Central memory CD8-positive, alpha-beta T cell (primary cell): ENCODE results near the gene SCIMP.
A peak's percentile ranks its signal among the peaks of the same experiment; 100 is the strongest.
"Not testable (repeated sequence)": the region's sequence is repeated elsewhere in the genome, so short reads cannot be mapped to it uniquely, and the experiment has no call there.

Experiments used
- ATAC-seq: fragments of 150-1000 bp; cut with Tn5 transposase; replicated peaks from 2 replicates; pipeline ENCODE4 v1.10.0; 2022; ENCODE audit warnings: mild to moderate bottlenecking, moderate FRiP score, moderate number of reproducible peaks; ENCODE audit not compliant: poor library complexity, severe bottlenecking; ENCODE audit errors: extremely low read depth
- DNase-seq, 2 donors: peaks; one replicate each; pipeline ENCODE4 v3.0.0; 2021; ENCODE audit warnings: low spot score in 2 of 2
- H3K27ac Mint-ChIP-seq: one replicate; pipeline ENCODE4 v1.8.0; 2022; ENCODE audit warnings: low read depth, mild to moderate bottlenecking, moderate library complexity, mixed read lengths
- H3K27me3 Mint-ChIP-seq: one replicate; pipeline ENCODE4 v1.8.0; 2022; ENCODE audit warnings: mixed read lengths
- H3K36me3 Mint-ChIP-seq: one replicate; pipeline ENCODE4 v1.8.0; 2022; ENCODE audit warnings: mild to moderate bottlenecking, moderate library complexity, mixed read lengths; ENCODE audit not compliant: insufficient read depth
- H3K4me1 Mint-ChIP-seq: one replicate; pipeline ENCODE4 v1.8.0; 2022; ENCODE audit warnings: mixed read lengths
- H3K4me3 Mint-ChIP-seq: one replicate; pipeline ENCODE4 v1.8.0; 2022; ENCODE audit warnings: mild to moderate bottlenecking, moderate library complexity, mixed read lengths
- H3K9me3 Mint-ChIP-seq: one replicate; pipeline ENCODE4 v1.8.0; 2022; ENCODE audit warnings: mixed read lengths

Gene SCIMP

GRCh38 chr17:5226940-5227878, 7.5 kb downstream of the SCIMP start:
- Mint-ChIP-seq H3K36me3 (peaks cover 11% of the 10 kb centered on the region), H3K9me3 (no peaks in the 10 kb centered on the region), H3K4me1 (peaks cover 62% of the 10 kb centered on the region), H3K27me3 (no peaks in the 10 kb centered on the region), H3K4me3 (peak overlapping the region; percentile 75), H3K27ac (peak overlapping the region; percentile 96)
- DNase-seq (peak in 1 of 2 donors; percentile 53), ATAC-seq (peak; percentile 91)

- no peak for ATAC-seq
- H3K9me3 Mint-ChIP-seq = no peaks in the 10 kb centered on the region
- peaks cover 14% of the 10 kb centered on the region for H3K36me3 Mint-ChIP-seq
- no peaks in the 10 kb centered on the region for H3K27me3 Mint-ChIP-seq
- DNase-seq = peak in 1 of 2 donors; percentile 23
- peak overlapping the region; percentile 75 for H3K4me3 Mint-ChIP-seq
- peaks cover 71% of the 10 kb centered on the region for H3K4me1 Mint-ChIP-seq
- peak overlapping the region; percentile 96 for H3K27ac Mint-ChIP-seq
Observed at GRCh38 chr17:5225668-5226457, 8.8 kb downstream of the SCIMP start.

GRCh38 chr17:5221912-5222311, 12.7 kb downstream of the SCIMP start:
- peaks cover 17% of the 10 kb centered on the region for H3K36me3 Mint-ChIP-seq
- DNase-seq, H3K9me3 Mint-ChIP-seq, H3K27me3 Mint-ChIP-seq, ATAC-seq: not testable (repeated sequence)
- peak overlapping the region; percentile 90 for H3K27ac Mint-ChIP-seq
- H3K4me3 Mint-ChIP-seq = peak overlapping the region; percentile 63
- H3K4me1 Mint-ChIP-seq = peaks cover 48% of the 10 kb centered on the region

GRCh38 chr17:5220074-5220473, 14.6 kb downstream of the SCIMP start:
- Mint-ChIP-seq H3K27ac (peak overlapping the region; percentile 90), H3K27me3 (no peaks in the 10 kb centered on the region), H3K4me1 (peaks cover 33% of the 10 kb centered on the region), H3K36me3 (peaks cover 17% of the 10 kb centered on the region), H3K4me3 (no peak overlapping the region), H3K9me3 (no peaks in the 10 kb centered on the region)
- no peak for DNase-seq
- ATAC-seq = no peak

GRCh38 chr17:5219536-5219935, 15.1 kb downstream of the SCIMP start:
- H3K9me3 Mint-ChIP-seq = no peaks in the 10 kb centered on the region
- DNase-seq = no peak
- H3K4me1 Mint-ChIP-seq = peaks cover 27% of the 10 kb centered on the region
- H3K36me3 Mint-ChIP-seq = peaks cover 17% of the 10 kb centered on the region
- H3K27me3 Mint-ChIP-seq = no peaks in the 10 kb centered on the region
- no peak for ATAC-seq
- H3K4me3 Mint-ChIP-seq = no peak overlapping the region
- H3K27ac Mint-ChIP-seq = peak overlapping the region; percentile 90

GRCh38 chr17:5217562-5217961, 17.1 kb downstream of the SCIMP start:
- not testable (repeated sequence) for H3K27ac Mint-ChIP-seq, ATAC-seq, DNase-seq, H3K9me3 Mint-ChIP-seq, H3K27me3 Mint-ChIP-seq, H3K4me3 Mint-ChIP-seq
- peaks cover 19% of the 10 kb centered on the region for H3K4me1 Mint-ChIP-seq
- H3K36me3 Mint-ChIP-seq = peaks cover 15% of the 10 kb centered on the region

GRCh38 chr17:5211458-5211857, 23.2 kb downstream of the SCIMP start:
- no peak overlapping the region for H3K27ac Mint-ChIP-seq
- ATAC-seq = no peak
- H3K4me3 Mint-ChIP-seq = no peak overlapping the region
- H3K27me3 Mint-ChIP-seq = no peaks in the 10 kb centered on the region
- no peak for DNase-seq
- H3K4me1 Mint-ChIP-seq = peaks cover 6% of the 10 kb centered on the region
- H3K36me3 Mint-ChIP-seq = peaks cover 11% of the 10 kb centered on the region
- no peaks in the 10 kb centered on the region for H3K9me3 Mint-ChIP-seq

GRCh38 chr17:5210614-5211252, 23.9 kb downstream of the SCIMP start:
- no peaks in the 10 kb centered on the region for H3K27me3 Mint-ChIP-seq
- no peak overlapping the region for H3K27ac Mint-ChIP-seq
- H3K4me1 Mint-ChIP-seq = peaks cover 6% of the 10 kb centered on the region
- H3K9me3 Mint-ChIP-seq = no peaks in the 10 kb centered on the region
- ATAC-seq = no peak
- no peak for DNase-seq
- H3K4me3 Mint-ChIP-seq = no peak overlapping the region
- peaks cover 11% of the 10 kb centered on the region for H3K36me3 Mint-ChIP-seq

- Mint-ChIP-seq H3K27me3 (no peaks in the 10 kb centered on the region), H3K36me3 (peaks cover 11% of the 10 kb centered on the region), H3K4me1 (peaks cover 6% of the 10 kb centered on the region), H3K4me3 (no peak overlapping the region), H3K9me3 (no peaks in the 10 kb centered on the region), H3K27ac (no peak overlapping the region)
- no peak for ATAC-seq
- no peak for DNase-seq
Observed at GRCh38 chr17:5210091-5210490, 24.6 kb downstream of the SCIMP start.

- no peaks in the 10 kb centered on the region for H3K27me3 Mint-ChIP-seq
- DNase-seq = no peak
- no peak overlapping the region for H3K4me3 Mint-ChIP-seq
- peaks cover 11% of the 10 kb centered on the region for H3K36me3 Mint-ChIP-seq
- peaks cover 6% of the 10 kb centered on the region for H3K4me1 Mint-ChIP-seq
- ATAC-seq = no peak
- H3K27ac Mint-ChIP-seq = no peak overlapping the region
- H3K9me3 Mint-ChIP-seq = no peaks in the 10 kb centered on the region
Observed at GRCh38 chr17:5209396-5209795, 25.3 kb downstream of the SCIMP start.

GRCh38 chr17:5203908-5204294, 30.8 kb downstream of the SCIMP start:
- ATAC-seq (no peak), DNase-seq (no peak)
- Mint-ChIP-seq H3K9me3 (no peaks in the 10 kb centered on the region), H3K27me3 (no peaks in the 10 kb centered on the region), H3K4me1 (peaks cover 6% of the 10 kb centered on the region), H3K27ac (no peak overlapping the region), H3K4me3 (no peak overlapping the region), H3K36me3 (peaks cover 5% of the 10 kb centered on the region)

GRCh38 chr17:5203178-5203907, 31.3 kb downstream of the SCIMP start:
- H3K36me3 Mint-ChIP-seq = peaks cover 3% of the 10 kb centered on the region
- H3K9me3 Mint-ChIP-seq = no peaks in the 10 kb centered on the region
- H3K4me3 Mint-ChIP-seq = no peak overlapping the region
- peaks cover 8% of the 10 kb centered on the region for H3K4me1 Mint-ChIP-seq
- no peak for ATAC-seq
- no peaks in the 10 kb centered on the region for H3K27me3 Mint-ChIP-seq
- DNase-seq = no peak
- H3K27ac Mint-ChIP-seq = no peak overlapping the region
